Ovary (tissue), 1 donor: Measurements from ENCODE around the gene RUNX2.

Experiments used
- EP300 ChIP-seq: sonication (generic); formaldehyde crosslinking; IDR thresholded peaks from one replicate; pipeline ENCODE4 v1.6.1; 2017; ENCODE audit warnings: antibody characterized with exemption
- POLR2A ChIP-seq: fragments of 450-650 bp; IDR thresholded peaks from one replicate; pipeline ENCODE4 v1.6.1; 2017; ENCODE audit warnings: antibody characterized with exemption, mild to moderate bottlenecking, moderate library complexity

GRCh38 chr6:45540375-45540920 is 212.3 kb downstream of the RUNX2 start:
- TF ChIP-seq POLR2A (no peak), EP300 (no peak)
